GM21367 (cell line): ENCODE measurements around the gene PREB.

Source experiments
- ATAC-seq: cut with Tn5 transposase; IDR thresholded peaks from one replicate; pipeline ENCODE4 v1.9.1; 2021; ENCODE audit not compliant: unreplicated experiment

The PREB gene

GRCh38 chr2:27083410-27084296 is 50.8 kb downstream of the PREB start:
- ATAC-seq, result no peak

GRCh38 chr2:27082773-27083409 is 51.5 kb downstream of the PREB start:
- no peak for ATAC-seq

- no peak for ATAC-seq
These were observed 52.3 kb downstream of the PREB start for GRCh38 chr2:27081984-27082772.
